ENCODE data around the gene UBASH3A. TPM values are rescaled to one million over a fixed set of nuclear protein-coding genes. Genes with fewer than 3 reads are reported as not detected.

The UBASH3A gene
- total RNA-seq, 1 experiment from 2014 or later: not detected

- no peak for DNase-seq (ENCODE audit: low read depth)
These were observed 5.7 kb downstream of the UBASH3A start for GRCh38 chr21:42409366-42409765.

- no peak for DNase-seq (ENCODE audit: low read depth)
These were observed 7.6 kb downstream of the UBASH3A start for GRCh38 chr21:42411197-42411869.

GRCh38 chr21:42411891-42412635 is 8.4 kb downstream of the UBASH3A start:
- no peak for DNase-seq (ENCODE audit: low read depth)

DNA sequence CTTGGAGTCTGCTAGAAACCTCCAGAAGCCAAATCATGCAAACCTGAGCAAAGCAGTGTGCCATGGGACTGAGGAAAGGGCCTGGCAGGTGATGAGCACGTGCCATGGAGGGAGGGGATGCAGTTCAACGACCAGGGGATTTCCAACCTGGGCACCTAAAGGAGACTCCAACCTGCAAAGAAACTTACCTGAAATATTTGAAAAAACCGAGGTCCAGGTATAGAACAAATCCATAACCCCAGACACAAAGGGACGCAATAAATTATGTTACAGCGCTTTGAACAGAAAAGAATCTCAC is 8.9 kb downstream of the UBASH3A start:
- no peak for DNase-seq (ENCODE audit: low read depth)

DNA sequence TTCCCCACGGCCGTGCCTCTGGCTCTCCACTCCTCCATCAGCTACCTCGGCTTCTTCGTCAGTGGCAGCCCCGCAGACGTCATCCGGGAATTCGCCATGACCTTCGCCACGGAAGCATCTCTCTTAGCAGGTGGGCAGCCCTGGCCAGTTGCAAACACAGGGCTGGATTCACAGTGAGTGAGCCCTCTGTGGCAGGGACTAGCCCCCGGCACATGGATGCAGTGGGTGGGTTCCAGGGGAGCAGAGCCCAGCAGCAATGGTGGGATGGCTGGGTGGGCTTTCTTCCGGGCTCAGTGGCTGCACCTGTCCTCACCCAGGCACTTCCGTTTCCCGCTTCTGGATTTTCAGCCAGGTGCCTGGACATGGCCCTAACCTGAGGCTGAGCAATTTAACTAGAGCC is 9.4 kb downstream of the UBASH3A start:
- DNase-seq (ENCODE audit: low read depth): no peak

DNA sequence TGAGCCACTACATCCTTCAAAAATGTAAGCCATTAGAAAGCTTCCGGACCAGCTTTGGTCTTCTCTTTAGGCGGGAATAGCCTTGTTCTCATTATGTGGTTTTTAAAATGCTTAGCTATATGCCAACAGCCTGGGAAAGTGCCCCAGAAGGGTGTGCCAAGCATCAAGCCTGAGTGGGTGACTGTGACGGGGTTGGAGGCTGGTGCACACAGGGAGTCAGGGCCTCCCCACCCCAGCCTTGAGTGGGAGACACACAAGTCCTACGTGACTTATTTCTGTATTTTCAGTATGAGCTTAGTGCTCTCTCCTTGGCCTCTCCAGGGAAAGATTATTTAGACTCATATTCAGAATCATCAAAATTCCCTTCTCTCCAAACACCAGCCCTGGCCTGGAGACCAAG is 9.8 kb downstream of the UBASH3A start:
- no peak for DNase-seq (ENCODE audit: low read depth)

DNA sequence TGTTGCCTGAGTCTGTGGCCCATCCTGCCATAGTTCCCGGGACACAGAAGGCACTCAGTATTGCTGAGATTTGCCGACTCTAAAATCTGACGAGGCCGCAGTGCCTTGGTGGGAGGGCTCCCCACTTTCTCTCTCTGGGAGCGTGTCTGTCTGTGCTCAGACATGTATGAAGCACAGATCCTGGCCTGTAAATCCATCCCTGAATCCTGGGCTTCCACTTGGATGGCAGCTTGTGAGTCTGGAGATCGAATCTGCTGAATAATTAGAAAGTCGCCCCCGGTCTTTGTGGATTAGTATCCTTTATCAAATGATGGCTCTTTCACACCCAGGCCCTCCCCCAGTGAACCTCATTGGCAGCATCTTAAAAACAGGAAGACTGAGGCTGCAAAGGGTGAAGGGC is 10.4 kb downstream of the UBASH3A start:
- no peak for DNase-seq (ENCODE audit: low read depth)

DNA sequence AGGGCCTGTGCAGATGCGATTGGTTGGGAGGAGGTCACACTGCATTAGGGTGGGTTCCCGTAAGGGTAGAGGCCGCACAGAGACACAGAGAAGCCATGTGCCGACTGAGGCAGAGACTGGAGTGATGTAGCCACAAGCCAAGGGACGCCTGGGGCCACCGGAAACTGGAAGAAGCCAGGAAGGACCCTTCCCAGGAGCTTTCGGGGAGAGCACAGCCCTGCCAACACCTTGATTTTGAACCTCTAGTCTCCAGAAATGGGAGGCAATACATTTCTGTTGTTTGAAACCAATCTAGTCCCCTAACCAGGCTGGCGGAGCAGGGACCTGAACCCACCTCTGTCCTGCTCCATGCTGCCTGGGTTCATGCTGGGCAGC is 10.8 kb downstream of the UBASH3A start:
- no peak for DNase-seq (ENCODE audit: low read depth)

DNA sequence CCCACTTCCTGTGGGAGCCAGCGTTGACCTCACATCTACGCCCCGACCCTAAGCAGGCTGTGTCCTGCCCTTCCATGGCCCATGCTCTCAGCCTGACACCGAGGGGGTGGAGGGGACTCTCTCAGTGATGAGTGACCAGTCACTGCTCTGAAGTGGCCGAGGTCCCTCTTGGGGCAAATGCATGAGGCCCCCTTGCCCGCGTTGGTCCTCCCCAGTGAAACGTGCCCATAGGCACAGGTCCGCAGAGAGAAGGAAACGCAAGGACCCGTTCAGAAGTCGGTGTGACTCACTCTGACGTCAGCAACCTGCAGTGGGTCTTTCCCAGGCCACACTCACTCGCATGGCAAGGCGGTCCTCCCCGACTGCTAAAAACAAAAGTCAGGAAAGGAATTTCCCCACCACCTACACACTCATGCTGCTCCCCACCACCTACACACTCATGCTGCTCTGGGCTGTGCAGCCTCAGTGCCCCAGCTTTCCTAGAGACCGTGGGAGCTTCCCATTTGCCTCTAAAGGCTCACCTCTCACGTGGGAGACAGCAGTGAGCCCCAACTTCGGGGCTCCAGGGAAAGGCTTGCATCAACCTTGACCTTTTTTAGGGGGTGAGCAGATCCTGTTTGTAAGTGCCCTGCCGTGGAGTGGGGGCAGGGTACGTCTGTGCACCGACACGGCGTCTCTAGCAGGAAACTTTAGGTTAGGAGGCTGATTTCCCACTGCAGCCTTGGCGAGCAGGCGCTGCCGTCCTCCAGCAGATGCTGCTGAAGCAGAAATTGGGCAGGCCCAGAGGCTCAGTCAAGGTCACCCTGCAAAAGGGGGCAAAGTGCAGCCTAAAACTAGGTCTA is 11.4 kb downstream of the UBASH3A start:
- peak; percentile 82 for DNase-seq (ENCODE audit: low read depth)

DNA sequence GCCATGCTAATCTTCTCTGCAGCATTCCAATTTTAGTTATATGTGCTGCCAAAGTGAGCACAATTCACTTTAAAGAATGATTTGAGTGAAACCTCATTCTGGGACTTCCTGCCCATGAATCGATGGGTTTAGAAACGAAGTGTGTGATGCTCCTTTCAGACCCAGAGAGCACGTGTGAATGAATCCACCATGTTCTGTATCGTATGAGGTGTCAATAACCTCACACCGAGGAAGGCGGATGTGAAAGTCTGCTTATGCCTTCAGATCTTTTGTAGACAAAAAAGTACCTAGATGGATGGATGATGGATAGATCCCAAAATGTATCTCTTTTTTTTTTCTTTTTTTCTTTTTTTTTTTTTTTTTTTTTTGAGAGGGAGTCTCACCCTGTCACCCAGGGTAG is 13.8 kb downstream of the UBASH3A start:
- no peak for DNase-seq (ENCODE audit: low read depth)

GRCh38 chr21:42418886-42419285 is 15.2 kb downstream of the UBASH3A start:
- no peak for DNase-seq (ENCODE audit: low read depth)

- DNase-seq (ENCODE audit: low read depth): no peak
These were observed 16.1 kb downstream of the UBASH3A start for GRCh38 chr21:42419845-42420244.

- DNase-seq (ENCODE audit: low read depth): no peak
These were observed 17.5 kb downstream of the UBASH3A start for GRCh38 chr21:42421018-42421793.

DNA sequence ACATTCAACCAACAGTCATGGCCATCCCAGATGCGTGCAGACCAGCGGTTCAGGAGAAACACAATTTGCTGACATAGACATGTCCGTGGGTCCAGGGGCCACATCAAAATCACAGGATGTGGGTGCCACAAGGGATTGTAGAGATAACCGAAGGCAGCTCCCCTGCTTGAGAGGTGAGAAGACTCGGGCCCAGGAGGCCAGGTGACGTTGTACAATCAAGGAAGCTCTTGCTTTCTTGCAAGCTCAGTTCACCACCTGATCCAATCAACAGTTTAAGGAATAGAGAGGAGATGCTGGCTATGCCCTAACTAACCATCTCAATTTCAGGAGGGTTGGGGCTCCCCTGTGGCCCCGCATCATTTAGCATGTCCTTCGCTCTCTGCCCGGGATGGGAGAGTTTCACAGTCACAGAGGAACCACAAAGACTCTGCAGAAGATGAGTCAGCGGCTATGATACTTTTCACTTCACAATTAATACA is 19.5 kb downstream of the UBASH3A start:
- DNase-seq (ENCODE audit: low read depth): no peak

DNA sequence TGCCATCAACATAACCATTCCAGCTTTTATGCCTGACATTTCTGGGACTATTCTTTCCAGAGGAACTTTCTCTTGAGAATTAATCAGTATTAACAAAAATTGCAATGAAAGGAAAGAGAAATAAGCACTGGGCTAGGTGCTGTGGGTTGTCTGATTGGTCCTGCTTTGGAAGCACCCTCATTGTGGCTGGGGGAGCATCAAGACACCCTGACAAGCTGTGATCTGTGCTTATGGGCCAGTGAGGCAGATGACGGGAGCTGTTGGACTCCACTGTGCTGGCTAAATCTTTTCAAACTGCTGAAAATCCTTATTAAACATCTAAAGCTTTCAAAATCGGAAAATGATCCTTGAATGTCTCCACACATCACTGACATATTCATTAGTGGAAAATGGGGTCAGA is 20.0 kb downstream of the UBASH3A start:
- no peak for DNase-seq (ENCODE audit: low read depth)

DNA sequence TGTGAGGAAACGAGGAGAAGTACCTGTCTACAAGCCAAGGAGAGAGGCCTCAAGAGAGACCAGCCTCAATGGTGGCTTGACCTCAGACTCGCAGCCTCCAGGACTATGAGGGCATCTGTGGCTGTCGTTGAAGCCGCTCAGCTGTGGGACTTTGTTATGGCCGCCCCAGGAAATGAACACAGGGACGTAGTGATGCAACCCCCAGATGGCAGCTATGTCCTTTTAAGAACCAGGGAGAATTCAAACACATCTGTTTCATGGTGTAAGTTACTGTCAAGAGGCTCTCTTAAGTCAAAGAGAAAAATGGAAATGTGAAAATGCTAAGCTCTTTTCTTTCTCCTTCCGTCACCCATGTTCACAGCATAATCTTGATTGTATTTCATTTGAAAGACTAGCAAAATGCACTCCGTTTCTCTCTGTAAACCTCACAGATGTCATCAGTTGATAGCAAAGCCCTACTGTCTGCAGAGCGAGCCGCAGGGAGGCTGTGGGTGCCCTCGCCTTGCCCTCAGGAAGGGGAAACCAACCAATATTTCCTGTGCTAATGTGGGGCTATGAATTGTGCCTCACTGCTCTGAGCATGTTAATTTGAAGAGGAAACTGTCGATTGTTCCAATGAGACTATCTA is 21.3 kb downstream of the UBASH3A start:
- no peak for DNase-seq (ENCODE audit: low read depth)

GRCh38 chr21:42425591-42425990 is 21.9 kb downstream of the UBASH3A start:
- no peak for DNase-seq (ENCODE audit: low read depth)

DNA sequence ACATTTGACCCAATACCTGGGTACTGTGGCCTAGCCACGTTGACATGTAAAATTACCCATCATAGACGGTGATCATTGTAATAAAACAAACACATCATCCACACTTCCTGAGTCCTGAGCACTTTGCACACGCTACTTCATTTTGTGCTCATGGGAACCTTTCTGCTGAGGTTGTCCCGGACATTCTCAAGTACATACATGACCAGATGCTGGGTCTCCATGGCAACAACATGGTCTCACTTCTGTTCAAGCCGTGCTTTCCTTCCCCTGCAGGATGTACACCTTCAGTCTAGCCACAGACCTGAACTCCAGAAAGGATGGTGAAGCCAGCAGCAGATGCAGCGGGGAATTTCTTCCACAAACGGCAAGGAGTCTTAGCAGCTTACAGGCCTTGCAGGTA is 22.7 kb downstream of the UBASH3A start:
- no peak for DNase-seq (ENCODE audit: low read depth)

DNA sequence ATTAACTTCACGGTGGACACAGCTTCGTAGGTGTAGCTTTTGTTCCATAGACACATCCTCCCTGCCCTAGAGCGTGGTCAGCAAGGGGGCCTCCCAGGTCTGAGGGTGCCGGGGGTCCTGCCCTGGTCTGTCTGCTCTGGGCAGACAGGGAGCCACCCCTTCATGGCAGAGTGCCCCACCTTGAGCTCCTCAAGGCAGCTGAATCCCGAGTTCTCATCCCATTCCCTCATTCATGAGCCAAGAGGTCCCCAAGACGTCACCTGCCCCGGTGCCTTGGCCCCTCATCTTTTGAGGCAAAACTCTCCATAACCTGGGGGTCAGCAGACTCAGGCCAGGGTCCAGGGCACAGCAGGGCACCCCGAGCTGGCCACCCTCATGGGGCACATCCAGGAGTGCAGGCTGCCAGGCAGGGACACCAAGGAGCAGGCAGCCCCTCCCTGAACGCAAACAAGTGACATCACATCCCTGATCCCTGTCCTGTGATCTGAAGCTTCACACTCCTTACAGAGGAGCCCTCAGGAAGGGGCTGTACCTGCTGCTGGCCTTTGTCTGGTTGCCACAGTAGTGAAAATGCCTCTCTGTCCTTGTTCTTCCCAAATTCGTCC is 23.3 kb downstream of the UBASH3A start:
- DNase-seq (ENCODE audit: low read depth): no peak

- DNase-seq (ENCODE audit: low read depth): no peak
These were observed 24.2 kb downstream of the UBASH3A start for GRCh38 chr21:42427809-42428419.
